SK-N-SH treated with all-trans-retinoic acid at 6 μM for 48 hours (cell line): ENCODE results near the gene RASGRP3.

ENCODE experiments used
- ATAC-seq: fragments of 200-7000 bp; cut with Tn5 transposase; 3 replicates; pipeline ENCODE4 v1.9.1; 2020; ENCODE audit warnings: mild to moderate bottlenecking, moderate library complexity
- ARNTL ChIP-seq: fragments of 450-650 bp; formaldehyde crosslinking; IDR thresholded peaks from 2 replicates; pipeline ENCODE4 v1.5.0; 2020; ENCODE audit warnings: low read depth, mild to moderate bottlenecking, moderate library complexity, borderline replicate concordance
- BACH2 ChIP-seq: fragments of 250-450 bp; sonication (Bioruptor Pico); IDR thresholded peaks from 2 replicates; pipeline ENCODE4 v1.9.0; 2021; ENCODE audit warnings: mild to moderate bottlenecking, borderline replicate concordance
- CREB5 ChIP-seq: fragments of 250-450 bp; sonication (Bioruptor Pico); IDR thresholded peaks from 2 replicates; pipeline ENCODE4 v1.5.1; 2020; ENCODE audit warnings: low read depth, mild to moderate bottlenecking, moderate library complexity
- CSDC2 ChIP-seq: fragments of 250-450 bp; sonication (Bioruptor Pico); IDR thresholded peaks from 2 replicates; pipeline ENCODE4 v1.5.0; 2020; ENCODE audit warnings: mild to moderate bottlenecking, moderate library complexity
- CSRNP3 ChIP-seq: fragments of 250-450 bp; sonication (Bioruptor Pico); IDR thresholded peaks from 2 replicates; pipeline ENCODE4 v1.5.1; 2021; ENCODE audit warnings: mild to moderate bottlenecking, moderate library complexity
- ESRRG ChIP-seq: fragments of 250-450 bp; sonication (Bioruptor Pico); IDR thresholded peaks from 2 replicates; pipeline ENCODE4 v1.6.1; 2021; ENCODE audit warnings: mild to moderate bottlenecking
- GLIS3 ChIP-seq: fragments of 250-450 bp; sonication (Bioruptor Pico); IDR thresholded peaks from 2 replicates; pipeline ENCODE4 v1.5.0; 2020; ENCODE audit warnings: mild to moderate bottlenecking, moderate library complexity
- ISL1 ChIP-seq: fragments of 250-450 bp; sonication (Bioruptor Pico); IDR thresholded peaks from 2 replicates; pipeline ENCODE4 v2.1.2; 2022; ENCODE audit warnings: mild to moderate bottlenecking, moderate library complexity
- OSR1 ChIP-seq: fragments of 250-450 bp; sonication (Bioruptor Pico); IDR thresholded peaks from 2 replicates; pipeline ENCODE4 v1.8.0; 2022; ENCODE audit warnings: moderate library complexity, mild to moderate bottlenecking, inconsistent platforms
- PPARA ChIP-seq: fragments of 250-450 bp; sonication (Bioruptor Pico); IDR thresholded peaks from 2 replicates; pipeline ENCODE4 v1.5.0; 2020; ENCODE audit warnings: mild to moderate bottlenecking, borderline replicate concordance
- RARB ChIP-seq: fragments of 250-450 bp; sonication (Bioruptor Pico); IDR thresholded peaks from 2 replicates; pipeline ENCODE4 v1.8.0; 2021; ENCODE audit warnings: mild to moderate bottlenecking, moderate library complexity
- SNAI2 ChIP-seq: fragments of 250-450 bp; sonication (Bioruptor Pico); IDR thresholded peaks from 2 replicates; pipeline ENCODE4 v1.5.0; 2020; ENCODE audit warnings: mild to moderate bottlenecking, moderate library complexity
- TCF4 ChIP-seq: fragments of 250-450 bp; sonication (Bioruptor Pico); IDR thresholded peaks from 2 replicates; pipeline ENCODE4 v1.8.0; 2021; ENCODE audit warnings: mild to moderate bottlenecking, moderate library complexity, borderline replicate concordance
- ZC3H10 ChIP-seq: fragments of 250-450 bp; sonication (Bioruptor Pico); IDR thresholded peaks from 2 replicates; pipeline ENCODE4 v1.5.1; 2021; ENCODE audit warnings: mild to moderate bottlenecking, moderate library complexity
- ZFP3 ChIP-seq: fragments of 250-450 bp; sonication (Bioruptor Pico); IDR thresholded peaks from 2 replicates; pipeline ENCODE4 v1.5.0; 2020; ENCODE audit warnings: mild to moderate bottlenecking, moderate library complexity
- ZFP30 ChIP-seq: fragments of 450-650 bp; formaldehyde crosslinking; IDR thresholded peaks from 2 replicates; pipeline ENCODE4 v1.5.0; 2022; ENCODE audit warnings: mild to moderate bottlenecking, moderate library complexity
- ZNF565 ChIP-seq: fragments of 450-650 bp; formaldehyde crosslinking; conservative IDR thresholded peaks from 2 replicates; pipeline ENCODE4 v1.5.0; 2020; ENCODE audit warnings: low read depth, mild to moderate bottlenecking, moderate library complexity
- ZNF70 ChIP-seq: fragments of 450-650 bp; formaldehyde crosslinking; IDR thresholded peaks from 2 replicates; pipeline ENCODE4 v1.5.0; 2020; ENCODE audit warnings: mild to moderate bottlenecking, moderate library complexity
- TF ChIP-seq, protein P1 (sequence below): fragments of 250-450 bp; sonication (Bioruptor Pico); IDR thresholded peaks from 2 replicates; pipeline ENCODE4 v1.8.0; 2021; ENCODE audit warnings: low read depth, mild to moderate bottlenecking, moderate library complexity, borderline replicate concordance
- TF ChIP-seq, protein P2 (sequence below): fragments of 250-450 bp; sonication (Bioruptor Pico); IDR thresholded peaks from 2 replicates; pipeline ENCODE4 v1.5.0; 2020; ENCODE audit warnings: mild to moderate bottlenecking, moderate library complexity
- TF ChIP-seq, protein P3 (sequence below): fragments of 250-450 bp; sonication (Bioruptor Pico); IDR thresholded peaks from 2 replicates; pipeline ENCODE4 v1.8.0; 2020; ENCODE audit warnings: mild to moderate bottlenecking, moderate library complexity, borderline replicate concordance

Gene RASGRP3

GRCh38 chr2:33502025-33502424 lies 25.6 kb downstream of the RASGRP3 start:
- no peak for TF ChIP-seq CSDC2
- TF ChIP-seq, protein P1, sequence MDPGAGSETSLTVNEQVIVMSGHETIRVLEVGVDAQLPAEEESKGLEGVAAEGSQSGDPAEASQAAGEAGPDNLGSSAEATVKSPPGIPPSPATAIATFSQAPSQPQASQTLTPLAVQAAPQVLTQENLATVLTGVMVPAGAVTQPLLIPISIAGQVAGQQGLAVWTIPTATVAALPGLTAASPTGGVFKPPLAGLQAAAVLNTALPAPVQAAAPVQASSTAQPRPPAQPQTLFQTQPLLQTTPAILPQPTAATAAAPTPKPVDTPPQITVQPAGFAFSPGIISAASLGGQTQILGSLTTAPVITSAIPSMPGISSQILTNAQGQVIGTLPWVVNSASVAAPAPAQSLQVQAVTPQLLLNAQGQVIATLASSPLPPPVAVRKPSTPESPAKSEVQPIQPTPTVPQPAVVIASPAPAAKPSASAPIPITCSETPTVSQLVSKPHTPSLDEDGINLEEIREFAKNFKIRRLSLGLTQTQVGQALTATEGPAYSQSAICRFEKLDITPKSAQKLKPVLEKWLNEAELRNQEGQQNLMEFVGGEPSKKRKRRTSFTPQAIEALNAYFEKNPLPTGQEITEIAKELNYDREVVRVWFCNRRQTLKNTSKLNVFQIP (CRISPR knock-in tag), result no peak
- TF ChIP-seq ZC3H10 (CRISPR knock-in tag), result no peak
- no peak for TF ChIP-seq ZFP30 (CRISPR knock-in tag)
- TF ChIP-seq CSRNP3 (CRISPR knock-in tag), result no peak
- TF ChIP-seq PPARA (CRISPR knock-in tag), result no peak
- TF ChIP-seq ISL1 (CRISPR knock-in tag), result no peak
- no peak for TF ChIP-seq ARNTL (CRISPR knock-in tag)
- no peak for TF ChIP-seq ESRRG (CRISPR knock-in tag)
- TF ChIP-seq BACH2 (CRISPR knock-in tag), result no peak
- TF ChIP-seq ZNF565 (CRISPR knock-in tag), result no peak
- no peak for TF ChIP-seq ZFP3 (CRISPR knock-in tag)
- TF ChIP-seq, protein P2, sequence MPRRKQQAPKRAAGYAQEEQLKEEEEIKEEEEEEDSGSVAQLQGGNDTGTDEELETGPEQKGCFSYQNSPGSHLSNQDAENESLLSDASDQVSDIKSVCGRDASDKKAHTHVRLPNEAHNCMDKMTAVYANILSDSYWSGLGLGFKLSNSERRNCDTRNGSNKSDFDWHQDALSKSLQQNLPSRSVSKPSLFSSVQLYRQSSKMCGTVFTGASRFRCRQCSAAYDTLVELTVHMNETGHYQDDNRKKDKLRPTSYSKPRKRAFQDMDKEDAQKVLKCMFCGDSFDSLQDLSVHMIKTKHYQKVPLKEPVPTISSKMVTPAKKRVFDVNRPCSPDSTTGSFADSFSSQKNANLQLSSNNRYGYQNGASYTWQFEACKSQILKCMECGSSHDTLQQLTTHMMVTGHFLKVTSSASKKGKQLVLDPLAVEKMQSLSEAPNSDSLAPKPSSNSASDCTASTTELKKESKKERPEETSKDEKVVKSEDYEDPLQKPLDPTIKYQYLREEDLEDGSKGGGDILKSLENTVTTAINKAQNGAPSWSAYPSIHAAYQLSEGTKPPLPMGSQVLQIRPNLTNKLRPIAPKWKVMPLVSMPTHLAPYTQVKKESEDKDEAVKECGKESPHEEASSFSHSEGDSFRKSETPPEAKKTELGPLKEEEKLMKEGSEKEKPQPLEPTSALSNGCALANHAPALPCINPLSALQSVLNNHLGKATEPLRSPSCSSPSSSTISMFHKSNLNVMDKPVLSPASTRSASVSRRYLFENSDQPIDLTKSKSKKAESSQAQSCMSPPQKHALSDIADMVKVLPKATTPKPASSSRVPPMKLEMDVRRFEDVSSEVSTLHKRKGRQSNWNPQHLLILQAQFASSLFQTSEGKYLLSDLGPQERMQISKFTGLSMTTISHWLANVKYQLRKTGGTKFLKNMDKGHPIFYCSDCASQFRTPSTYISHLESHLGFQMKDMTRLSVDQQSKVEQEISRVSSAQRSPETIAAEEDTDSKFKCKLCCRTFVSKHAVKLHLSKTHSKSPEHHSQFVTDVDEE (CRISPR knock-in tag), result no peak
- no peak for TF ChIP-seq TCF4 (CRISPR knock-in tag)
- TF ChIP-seq SNAI2 (CRISPR knock-in tag), result no peak
- TF ChIP-seq OSR1 (CRISPR knock-in tag), result no peak
- no peak for TF ChIP-seq GLIS3 (CRISPR knock-in tag)
- no peak for TF ChIP-seq RARB
- TF ChIP-seq ZNF70 (CRISPR knock-in tag), result no peak
- no peak for TF ChIP-seq CREB5 (CRISPR knock-in tag)
- no peak for ATAC-seq

DNA sequence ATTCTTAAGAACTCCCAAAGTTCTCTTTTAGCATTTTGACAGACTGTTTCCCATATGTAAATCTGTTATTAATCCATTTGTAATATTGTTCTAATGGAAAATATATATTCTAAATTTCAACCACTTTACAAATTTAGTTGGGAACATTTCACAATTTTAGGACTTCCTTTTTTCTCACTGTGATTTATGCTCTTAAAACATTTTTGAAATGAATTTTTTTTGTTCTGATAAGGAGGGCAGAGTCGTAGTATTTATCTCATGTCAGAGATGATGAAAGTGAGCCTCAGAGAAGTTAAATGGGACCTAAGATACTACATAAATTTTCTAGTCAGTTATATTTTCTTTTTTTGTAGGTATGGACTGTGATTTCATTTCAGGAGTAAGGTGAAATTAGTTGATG lies 26.6 kb downstream of the RASGRP3 start:
- no peak for ATAC-seq
- TF ChIP-seq TCF4 (CRISPR knock-in tag), result no peak
- no peak for TF ChIP-seq ZFP3 (CRISPR knock-in tag)
- TF ChIP-seq ISL1 (CRISPR knock-in tag), result no peak
- no peak for TF ChIP-seq ESRRG (CRISPR knock-in tag)
- TF ChIP-seq ZNF565 (CRISPR knock-in tag), result no peak
- TF ChIP-seq ARNTL (CRISPR knock-in tag), result no peak
- TF ChIP-seq ZFP30 (CRISPR knock-in tag), result no peak
- TF ChIP-seq, protein P3, sequence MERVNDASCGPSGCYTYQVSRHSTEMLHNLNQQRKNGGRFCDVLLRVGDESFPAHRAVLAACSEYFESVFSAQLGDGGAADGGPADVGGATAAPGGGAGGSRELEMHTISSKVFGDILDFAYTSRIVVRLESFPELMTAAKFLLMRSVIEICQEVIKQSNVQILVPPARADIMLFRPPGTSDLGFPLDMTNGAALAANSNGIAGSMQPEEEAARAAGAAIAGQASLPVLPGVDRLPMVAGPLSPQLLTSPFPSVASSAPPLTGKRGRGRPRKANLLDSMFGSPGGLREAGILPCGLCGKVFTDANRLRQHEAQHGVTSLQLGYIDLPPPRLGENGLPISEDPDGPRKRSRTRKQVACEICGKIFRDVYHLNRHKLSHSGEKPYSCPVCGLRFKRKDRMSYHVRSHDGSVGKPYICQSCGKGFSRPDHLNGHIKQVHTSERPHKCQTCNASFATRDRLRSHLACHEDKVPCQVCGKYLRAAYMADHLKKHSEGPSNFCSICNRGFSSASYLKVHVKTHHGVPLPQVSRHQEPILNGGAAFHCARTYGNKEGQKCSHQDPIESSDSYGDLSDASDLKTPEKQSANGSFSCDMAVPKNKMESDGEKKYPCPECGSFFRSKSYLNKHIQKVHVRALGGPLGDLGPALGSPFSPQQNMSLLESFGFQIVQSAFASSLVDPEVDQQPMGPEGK (CRISPR knock-in tag), result no peak
- TF ChIP-seq ZC3H10 (CRISPR knock-in tag), result no peak
- no peak for TF ChIP-seq CREB5 (CRISPR knock-in tag)
